ENCODE data around the gene TRPV5.

DNA sequence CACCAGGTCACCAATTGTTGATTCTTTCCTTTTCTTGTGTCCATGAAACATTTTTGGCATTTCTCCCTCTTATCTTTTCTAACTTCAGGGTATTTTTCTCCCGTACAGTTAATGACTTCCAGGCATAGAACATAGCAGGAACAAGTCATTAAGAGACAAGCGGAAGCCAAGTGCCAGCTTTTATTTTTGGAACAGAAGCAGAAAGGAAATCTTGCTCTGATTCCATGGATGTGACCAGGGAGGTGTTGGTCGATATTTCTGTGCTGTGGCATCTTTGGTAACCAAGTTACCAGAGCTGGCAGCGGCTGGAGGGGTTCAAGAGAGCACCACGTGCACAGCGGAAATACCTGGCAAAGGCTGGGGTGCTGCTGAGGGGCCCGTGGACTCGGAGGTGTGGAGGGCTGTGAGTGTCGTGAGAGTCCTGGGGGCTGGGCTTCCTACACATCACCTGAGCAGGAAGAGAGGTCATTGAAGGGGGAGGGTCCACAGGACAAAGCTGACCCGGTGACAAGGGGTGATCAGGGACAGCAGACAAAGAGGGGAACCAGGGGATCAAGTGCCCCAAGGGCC, 7.5 kb upstream of the TRPV5 start:
- TF ChIP-seq, protein P1, sequence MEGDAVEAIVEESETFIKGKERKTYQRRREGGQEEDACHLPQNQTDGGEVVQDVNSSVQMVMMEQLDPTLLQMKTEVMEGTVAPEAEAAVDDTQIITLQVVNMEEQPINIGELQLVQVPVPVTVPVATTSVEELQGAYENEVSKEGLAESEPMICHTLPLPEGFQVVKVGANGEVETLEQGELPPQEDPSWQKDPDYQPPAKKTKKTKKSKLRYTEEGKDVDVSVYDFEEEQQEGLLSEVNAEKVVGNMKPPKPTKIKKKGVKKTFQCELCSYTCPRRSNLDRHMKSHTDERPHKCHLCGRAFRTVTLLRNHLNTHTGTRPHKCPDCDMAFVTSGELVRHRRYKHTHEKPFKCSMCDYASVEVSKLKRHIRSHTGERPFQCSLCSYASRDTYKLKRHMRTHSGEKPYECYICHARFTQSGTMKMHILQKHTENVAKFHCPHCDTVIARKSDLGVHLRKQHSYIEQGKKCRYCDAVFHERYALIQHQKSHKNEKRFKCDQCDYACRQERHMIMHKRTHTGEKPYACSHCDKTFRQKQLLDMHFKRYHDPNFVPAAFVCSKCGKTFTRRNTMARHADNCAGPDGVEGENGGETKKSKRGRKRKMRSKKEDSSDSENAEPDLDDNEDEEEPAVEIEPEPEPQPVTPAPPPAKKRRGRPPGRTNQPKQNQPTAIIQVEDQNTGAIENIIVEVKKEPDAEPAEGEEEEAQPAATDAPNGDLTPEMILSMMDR (conservative IDR thresholded peaks at IDR 0.05 in 1 of 2, IDR thresholded peaks at IDR 0.05 in 1 of 2; ENCODE audit: low read depth in 1 of 2, low read length in 2 of 2): no peak
- no peak for TF ChIP-seq EZH2 (IDR thresholded peaks at IDR 0.05; ENCODE audit: low read length, missing control alignments)

All from fibroblast of lung (primary cell).